ENCODE results near the gene ADCYAP1R1.

ADCYAP1R1 gene

DNA sequence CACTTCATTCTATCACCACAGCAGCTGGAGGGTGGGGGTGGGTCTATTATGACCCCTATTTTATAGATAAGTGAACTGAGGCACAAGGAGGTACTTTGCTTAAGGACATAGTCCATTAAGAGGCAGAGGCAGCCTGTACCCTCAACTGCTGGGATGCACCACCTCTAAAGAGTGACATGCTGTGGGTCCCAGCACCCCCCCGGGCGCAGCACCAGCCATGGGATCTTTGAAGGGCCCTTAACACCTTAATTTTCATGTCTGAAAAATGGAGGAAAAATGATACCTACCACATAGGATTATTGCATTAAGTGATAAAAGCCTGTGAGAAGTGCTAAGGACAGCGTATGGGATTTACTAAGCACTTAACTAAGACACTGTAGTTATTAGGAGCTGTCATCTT, 15.4 kb downstream of the ADCYAP1R1 start:
- no peak for DNase-seq
- Histone ChIP-seq H3K27me3 (no peaks in the 10 kb centered on the region), H3K4me3 (ENCODE audit: low read depth, low read length) (no peak overlapping the region), H3K36me3 (no peaks in the 10 kb centered on the region), H3K4me1 (no peaks in the 10 kb centered on the region), H3K9me3 (no peaks in the 10 kb centered on the region)
- TF ChIP-seq, protein P1, sequence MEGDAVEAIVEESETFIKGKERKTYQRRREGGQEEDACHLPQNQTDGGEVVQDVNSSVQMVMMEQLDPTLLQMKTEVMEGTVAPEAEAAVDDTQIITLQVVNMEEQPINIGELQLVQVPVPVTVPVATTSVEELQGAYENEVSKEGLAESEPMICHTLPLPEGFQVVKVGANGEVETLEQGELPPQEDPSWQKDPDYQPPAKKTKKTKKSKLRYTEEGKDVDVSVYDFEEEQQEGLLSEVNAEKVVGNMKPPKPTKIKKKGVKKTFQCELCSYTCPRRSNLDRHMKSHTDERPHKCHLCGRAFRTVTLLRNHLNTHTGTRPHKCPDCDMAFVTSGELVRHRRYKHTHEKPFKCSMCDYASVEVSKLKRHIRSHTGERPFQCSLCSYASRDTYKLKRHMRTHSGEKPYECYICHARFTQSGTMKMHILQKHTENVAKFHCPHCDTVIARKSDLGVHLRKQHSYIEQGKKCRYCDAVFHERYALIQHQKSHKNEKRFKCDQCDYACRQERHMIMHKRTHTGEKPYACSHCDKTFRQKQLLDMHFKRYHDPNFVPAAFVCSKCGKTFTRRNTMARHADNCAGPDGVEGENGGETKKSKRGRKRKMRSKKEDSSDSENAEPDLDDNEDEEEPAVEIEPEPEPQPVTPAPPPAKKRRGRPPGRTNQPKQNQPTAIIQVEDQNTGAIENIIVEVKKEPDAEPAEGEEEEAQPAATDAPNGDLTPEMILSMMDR (IDR thresholded peaks at IDR 0.05; ENCODE audit: low read depth, low read length) = no peak

DNA sequence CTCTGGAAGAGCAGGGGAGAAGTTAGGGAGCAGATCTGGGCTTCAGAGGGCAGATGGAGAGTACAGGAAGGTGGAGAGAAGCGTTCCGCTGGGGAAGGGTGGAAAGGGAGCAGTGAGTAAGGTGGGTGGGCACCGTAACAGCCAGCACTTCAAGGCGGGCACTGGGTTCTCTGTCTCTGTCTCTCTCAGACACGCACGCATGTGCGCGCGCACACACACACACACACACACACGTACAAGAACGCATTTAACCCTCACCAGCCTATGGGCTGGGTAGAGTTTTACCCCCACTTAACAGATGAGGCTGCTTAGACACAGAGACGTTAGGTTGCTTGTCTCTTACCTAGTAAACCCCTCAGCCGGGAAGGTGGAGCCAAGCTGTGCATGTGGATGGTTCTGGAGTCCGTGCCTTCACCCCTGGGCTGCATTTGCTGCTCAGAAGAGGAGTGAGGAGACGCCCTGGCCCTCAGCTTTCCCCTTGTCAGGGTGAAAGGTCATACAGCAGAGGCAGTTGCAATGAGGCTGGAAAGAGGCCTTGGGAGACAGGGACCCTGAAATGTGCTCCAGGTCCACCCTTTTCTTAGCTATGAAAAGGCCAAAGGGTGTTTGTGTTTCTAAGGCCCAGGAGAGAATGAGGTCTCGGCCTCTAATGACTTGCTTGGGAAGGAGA, 16.0 kb downstream of the ADCYAP1R1 start:
- no peaks in the 10 kb centered on the region for H3K4me1 ChIP-seq
- no peaks in the 10 kb centered on the region for H3K36me3 ChIP-seq
- H3K27me3 ChIP-seq = no peaks in the 10 kb centered on the region
- no peaks in the 10 kb centered on the region for H3K9me3 ChIP-seq
- DNase-seq = no peak
- TF ChIP-seq, protein P1 (IDR thresholded peaks at IDR 0.05; ENCODE audit: low read depth, low read length) = no peak
- no peak overlapping the region for H3K4me3 ChIP-seq (ENCODE audit: low read depth, low read length)

GRCh38 chr7:31069860-31070555, 17.9 kb downstream of the ADCYAP1R1 start:
- H3K9me3 ChIP-seq = no peaks in the 10 kb centered on the region
- H3K4me3 ChIP-seq (ENCODE audit: low read depth, low read length) = no peak overlapping the region
- no peaks in the 10 kb centered on the region for H3K27me3 ChIP-seq
- H3K36me3 ChIP-seq = no peaks in the 10 kb centered on the region
- DNase-seq = no peak
- H3K4me1 ChIP-seq = no peaks in the 10 kb centered on the region
- TF ChIP-seq, protein P1 (IDR thresholded peaks at IDR 0.05; ENCODE audit: low read depth, low read length) = no peak

GRCh38 chr7:31070991-31071644, 19.0 kb downstream of the ADCYAP1R1 start:
- H3K36me3 ChIP-seq = no peaks in the 10 kb centered on the region
- no peak overlapping the region for H3K4me3 ChIP-seq (ENCODE audit: low read depth, low read length)
- no peaks in the 10 kb centered on the region for H3K9me3 ChIP-seq
- H3K4me1 ChIP-seq = no peaks in the 10 kb centered on the region
- H3K27me3 ChIP-seq = no peaks in the 10 kb centered on the region
- no peak for DNase-seq
- TF ChIP-seq, protein P1 (IDR thresholded peaks at IDR 0.05; ENCODE audit: low read depth, low read length) = no peak

DNA sequence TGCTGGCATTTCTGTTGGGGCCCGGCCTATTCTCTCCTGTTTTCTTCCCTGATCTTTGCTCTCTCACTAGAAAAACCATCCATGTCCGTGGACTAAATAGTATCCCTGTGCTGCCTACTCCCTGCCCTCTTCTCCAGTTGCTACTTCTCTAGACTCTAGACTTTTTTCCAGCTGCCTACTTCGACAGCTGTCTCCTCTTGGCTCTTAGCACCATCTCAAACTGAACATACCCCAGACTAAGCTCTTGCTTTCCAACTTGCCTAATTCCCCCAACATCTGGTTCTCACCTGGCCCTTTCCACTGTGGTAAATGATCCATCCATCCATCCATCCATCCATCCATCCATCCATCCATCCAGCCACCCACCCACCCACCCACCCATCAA, 19.5 kb downstream of the ADCYAP1R1 start:
- no peak for DNase-seq
- H3K9me3 ChIP-seq = no peaks in the 10 kb centered on the region
- TF ChIP-seq, protein P1 (IDR thresholded peaks at IDR 0.05; ENCODE audit: low read depth, low read length) = no peak
- no peaks in the 10 kb centered on the region for H3K36me3 ChIP-seq
- H3K4me1 ChIP-seq = no peaks in the 10 kb centered on the region
- H3K4me3 ChIP-seq (ENCODE audit: low read depth, low read length) = no peak overlapping the region
- H3K27me3 ChIP-seq = no peaks in the 10 kb centered on the region

Data from BE2C (cell line).